GM18502 (cell line): ENCODE results near the gene ATP10A.

Experiments
- ATAC-seq: cut with Tn5 transposase; IDR thresholded peaks from one replicate; pipeline ENCODE4 v1.9.1; 2021; ENCODE audit warnings: mild to moderate bottlenecking; ENCODE audit not compliant: unreplicated experiment, poor library complexity

ATP10A gene

DNA sequence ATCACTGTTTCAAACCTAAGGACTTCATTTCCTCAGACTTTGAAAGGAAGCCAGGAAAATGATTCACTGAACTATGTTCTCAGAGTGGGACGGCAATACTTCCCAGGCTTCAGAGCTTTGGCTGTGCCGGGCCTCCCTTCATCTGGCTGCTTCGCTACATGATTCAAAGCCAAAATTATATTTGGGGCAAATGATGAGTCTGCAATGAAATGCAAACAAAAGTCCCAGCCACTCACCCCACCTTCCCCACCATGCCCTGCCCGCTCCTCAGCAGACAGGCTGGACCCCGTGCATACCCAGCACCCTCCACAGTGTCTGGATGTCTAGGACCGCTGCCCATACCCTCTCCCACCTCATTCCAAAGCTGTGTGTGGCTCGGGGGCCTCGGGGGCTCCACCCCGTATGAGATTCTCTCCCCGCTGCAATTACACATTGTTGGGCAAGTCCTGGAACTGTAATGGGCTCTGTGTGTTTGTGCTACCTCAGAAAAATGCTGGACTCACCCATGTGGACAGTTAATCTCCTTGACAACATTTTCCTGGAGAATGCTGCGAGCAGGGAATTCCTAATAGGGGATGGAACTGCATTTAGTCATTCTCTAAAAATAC lies 32.2 kb downstream of the ATP10A start:
- no peak for ATAC-seq

DNA sequence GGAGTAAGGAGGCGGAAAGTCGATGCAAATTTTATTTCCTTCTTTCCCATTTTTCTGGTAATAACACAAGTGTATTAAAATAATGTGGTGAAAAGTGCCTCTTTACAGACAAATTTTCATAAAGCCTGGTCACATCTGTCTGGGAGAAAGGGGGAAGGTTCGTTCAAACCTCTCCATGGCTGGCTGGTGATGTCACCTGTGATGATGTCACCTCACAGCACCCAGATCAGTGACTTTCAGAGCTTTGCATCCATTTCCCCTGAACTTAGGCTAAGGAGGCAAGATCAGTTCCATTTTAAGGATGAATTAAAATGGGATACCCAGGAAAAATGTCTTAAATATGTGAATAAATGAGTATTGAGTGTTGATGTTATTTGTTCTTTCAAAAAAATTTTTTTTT lies 34.1 kb downstream of the ATP10A start:
- no peak for ATAC-seq

DNA sequence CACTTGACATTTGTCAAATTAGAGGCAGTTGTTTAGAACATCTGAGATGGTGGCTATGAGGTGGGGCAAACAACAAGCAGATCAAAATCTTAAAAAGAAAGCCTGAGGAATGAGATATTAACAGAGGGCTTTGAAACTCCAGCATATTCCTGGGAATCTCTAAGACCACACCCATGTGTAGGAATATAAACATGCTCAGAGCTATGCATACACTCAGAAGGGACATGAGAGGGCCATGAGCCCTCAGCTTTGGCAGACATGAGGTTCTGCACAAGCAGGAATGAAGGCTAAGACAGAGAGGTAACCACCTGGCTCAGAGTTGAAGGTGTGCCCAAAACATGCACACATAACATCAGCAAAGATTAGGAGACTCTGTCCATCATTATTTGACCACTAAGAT lies 37.9 kb downstream of the ATP10A start:
- no peak for ATAC-seq

DNA sequence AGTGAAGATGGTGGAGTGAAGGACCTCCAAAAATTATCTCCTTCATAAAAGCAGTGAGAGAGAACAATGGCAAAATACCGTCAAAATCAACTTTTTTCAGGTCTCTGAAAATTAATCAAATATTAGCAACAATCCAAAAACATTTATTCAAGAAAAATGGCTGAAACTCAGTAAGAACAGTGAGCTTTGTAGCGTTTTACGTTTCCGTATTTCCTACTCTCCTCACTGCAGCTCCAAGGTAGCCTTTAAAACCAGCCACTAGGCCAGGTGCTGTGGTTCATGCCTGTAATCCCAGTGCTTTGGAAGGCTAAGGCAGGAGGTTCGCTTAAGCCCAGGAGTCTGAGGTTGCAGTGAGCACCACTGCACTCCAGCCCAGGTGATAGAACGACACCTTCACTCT lies 38.5 kb downstream of the ATP10A start:
- no peak for ATAC-seq

DNA sequence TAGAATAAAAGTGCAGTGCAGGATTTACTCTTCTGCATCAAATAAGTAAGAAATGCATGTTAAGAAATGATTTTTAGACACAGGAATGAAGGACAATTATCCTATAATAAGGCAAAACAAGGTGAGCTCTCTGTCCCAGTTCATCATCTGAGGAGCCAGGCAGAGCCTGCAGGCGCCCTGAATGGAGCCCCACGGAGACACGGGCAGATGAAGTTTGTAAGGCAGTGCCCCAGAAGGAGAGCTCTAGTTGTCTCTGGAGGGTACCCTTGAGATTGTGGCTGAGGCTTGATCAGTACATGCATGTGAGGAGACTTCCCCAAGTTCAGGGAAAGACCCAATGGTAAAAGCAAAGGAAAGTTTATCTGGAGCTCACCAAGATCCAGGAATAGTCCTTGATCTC lies 50.3 kb downstream of the ATP10A start:
- no peak for ATAC-seq

DNA sequence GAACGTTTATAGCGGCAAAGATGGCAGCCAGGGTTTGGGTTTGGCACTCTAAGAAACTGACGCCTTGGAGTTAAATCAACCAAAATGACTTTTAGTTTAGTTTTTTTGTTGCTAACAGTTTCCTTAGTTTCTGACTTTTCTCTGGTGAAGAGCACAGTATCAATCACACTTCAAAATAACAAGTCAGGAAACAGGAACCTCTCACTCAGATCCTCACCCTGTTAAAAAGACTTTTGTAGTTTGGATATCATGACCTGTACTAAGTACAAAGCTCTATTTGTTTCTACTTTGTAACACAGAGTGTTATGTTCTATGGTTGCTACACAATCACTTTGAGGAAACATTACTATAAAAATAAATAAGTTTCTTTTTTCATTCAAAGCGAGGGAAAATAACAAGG lies 51.1 kb downstream of the ATP10A start:
- ATAC-seq = no peak

DNA sequence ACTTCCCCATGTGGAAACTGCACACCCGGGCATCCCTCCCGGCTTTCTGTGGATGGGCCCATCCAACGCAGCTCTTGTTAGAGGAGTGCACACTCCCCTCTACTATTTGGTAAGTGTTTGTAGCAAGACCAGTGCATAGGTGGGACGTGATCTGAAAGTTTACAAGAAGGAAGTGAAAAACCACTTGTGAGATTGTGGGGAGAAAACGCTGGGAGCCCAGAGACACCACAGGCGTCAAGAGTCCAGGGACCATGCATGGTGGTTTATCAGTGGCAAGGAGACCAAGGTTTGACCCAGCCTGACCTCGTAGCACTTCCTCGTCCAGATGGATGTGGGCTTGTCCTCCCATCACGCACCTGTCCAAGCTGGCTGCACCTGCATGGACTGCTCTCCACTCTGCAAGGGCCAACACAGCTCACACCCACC lies 51.6 kb downstream of the ATP10A start:
- ATAC-seq = peak; percentile 96

DNA sequence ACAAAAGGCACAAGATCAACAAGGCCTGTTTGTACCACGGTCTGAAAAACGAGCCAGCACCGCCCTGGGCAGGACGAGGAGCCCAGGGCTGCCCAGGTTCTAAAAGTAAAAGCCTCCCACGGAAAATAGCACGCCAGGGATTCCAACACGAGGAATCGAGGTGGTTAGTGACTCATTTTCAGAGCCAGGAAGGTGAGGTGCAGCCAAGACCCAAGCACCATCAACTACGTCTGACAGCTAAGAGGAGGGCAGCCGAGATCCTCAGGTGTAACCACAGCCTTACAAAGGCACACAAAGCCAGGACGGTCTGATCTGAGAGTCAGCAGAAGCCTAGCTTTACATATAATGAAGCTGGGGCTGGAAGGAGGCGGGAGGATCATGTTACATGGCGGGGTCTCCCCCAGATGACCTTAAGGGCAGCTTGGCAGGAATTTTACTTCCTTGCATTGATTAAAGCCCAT lies 52.5 kb downstream of the ATP10A start:
- no peak for ATAC-seq

DNA sequence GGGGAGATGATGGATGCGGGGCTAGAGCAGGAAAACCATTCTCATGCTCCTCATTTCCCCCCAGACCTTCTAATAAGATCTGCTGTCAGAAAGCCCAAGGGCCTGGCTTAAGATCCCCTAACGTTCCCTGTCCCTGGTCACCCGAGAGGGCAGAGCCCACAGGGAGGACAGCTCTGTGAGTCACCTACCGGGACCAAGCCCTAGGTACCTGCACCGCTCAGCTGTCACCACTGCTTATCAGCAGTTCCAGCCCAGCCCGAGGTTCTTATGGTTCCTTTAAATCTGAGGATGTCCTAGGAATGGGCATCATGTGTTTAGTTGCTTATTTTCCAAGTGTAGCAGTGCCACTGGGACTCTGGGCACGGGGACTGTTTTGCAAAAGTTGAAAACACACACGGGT lies 53.0 kb downstream of the ATP10A start:
- no peak for ATAC-seq

DNA sequence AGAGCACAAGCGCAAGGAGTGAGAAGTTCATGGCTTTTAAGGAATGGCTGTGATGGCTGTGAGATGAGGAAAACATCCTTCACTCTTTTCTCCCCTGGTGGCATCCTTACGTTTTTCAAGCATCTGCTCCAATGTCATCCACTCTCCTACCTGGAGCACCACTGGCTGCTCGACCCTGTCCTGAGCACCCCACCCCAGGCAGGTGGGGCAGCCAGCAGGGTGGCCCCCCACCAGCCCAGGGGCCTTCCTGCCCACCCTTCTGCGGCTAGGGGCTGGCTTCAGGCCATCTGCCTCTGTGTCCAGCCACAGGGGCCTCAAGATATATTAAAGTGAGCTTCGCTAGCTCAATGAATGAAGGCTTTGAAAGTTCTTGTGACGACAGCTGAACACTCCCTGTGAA lies 56.1 kb downstream of the ATP10A start:
- ATAC-seq = no peak

DNA sequence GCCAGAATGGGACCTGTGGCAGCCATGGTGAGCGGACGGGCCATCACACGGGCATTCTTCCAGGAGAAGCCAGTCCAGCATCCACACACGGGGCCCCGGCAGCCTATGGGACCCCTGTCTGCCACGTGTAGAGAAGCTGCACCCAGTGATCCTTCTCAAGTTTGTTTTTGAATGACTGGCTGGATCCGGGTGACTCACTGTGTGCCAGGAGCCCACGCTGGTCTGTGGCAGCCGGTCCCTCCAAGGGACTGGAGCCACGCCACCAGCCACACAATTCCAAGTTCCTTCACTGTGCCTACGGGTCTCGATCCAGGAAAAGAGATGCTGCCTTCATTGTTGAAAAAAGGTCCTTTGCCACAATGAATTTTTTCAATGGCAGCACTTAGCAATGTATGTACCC lies 58.1 kb downstream of the ATP10A start:
- no peak for ATAC-seq

DNA sequence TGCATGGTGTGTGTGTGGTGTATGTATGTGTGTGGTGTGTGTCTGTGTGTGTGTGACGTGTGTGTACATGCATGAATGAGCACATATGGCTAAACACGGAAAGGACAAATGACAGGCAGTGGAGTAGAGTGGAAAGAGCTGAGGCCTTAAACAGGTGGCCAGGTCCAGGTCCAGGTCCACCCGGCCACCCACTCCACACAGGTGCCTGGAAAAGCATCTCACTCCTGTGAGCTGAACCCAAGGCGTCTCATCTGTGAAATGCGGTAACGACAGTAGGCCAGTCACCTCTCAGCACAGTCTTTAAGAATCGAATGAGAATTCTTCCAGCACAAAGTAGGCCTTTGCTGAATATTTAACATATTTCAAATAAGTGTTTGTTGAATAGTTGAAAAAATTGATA lies 58.7 kb downstream of the ATP10A start:
- ATAC-seq = no peak

DNA sequence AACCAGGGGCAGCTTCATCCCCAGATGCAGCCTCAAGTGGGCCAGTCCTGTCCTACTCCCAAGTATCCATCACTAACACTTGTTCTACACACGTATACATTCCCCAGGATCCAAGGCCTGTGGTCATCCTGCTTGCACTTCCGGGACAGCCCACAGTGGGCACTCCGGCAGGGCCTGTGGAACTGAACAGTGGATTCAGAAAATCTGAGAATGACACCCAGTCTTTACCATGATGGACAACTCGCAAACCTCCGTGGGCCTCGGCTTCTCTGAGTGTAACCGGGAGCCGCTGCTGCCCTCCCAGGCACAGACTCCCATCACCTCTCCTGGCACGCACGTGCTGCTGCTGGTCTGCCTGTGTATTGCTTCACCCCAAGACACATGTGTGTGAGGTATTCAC lies 59.6 kb downstream of the ATP10A start:
- ATAC-seq = no peak

DNA sequence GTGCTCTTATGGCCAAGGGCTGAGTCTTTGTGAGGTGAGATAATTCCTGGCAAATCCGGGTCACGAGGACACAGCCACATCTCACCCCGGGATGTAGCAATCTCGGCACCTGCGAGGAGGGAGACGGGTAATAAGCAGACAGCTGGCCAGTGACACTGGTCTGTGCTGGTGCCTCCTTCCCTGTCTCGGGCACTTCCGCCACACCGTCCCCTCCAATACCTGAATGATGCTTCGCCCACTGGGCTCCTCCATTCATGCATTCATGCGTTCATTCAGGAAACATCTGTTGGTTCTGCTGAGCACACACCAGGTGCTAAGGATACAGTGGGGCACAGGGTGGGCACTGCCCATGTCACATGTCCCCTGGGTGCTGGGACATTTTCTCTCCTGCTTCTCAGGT lies 60.1 kb downstream of the ATP10A start:
- ATAC-seq = no peak

DNA sequence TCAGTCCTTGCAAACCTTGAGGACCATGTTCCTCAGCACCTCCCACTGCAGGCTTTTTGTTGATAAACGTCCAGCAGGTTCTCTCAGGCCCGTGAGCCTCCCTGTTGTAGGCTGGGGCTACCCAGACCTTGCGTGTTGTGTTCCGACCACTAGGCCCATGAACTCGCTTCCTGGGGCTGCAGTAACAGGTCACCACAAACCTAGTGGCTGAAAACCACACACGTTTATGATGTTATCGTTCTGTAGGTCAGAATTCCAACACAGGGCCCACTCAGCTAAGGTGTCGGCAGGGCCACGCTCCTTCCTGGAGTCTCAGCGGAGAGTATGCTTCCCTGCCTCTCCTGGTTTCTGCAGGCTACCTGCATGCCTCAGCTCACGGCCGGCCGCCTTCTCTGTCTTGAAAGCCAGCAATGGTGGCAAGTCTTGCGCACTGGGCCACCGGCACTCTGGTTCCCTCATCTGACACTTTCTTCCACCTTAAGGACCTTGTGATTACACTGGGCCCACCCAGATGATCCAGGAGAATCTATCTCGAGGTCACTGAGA lies 60.8 kb downstream of the ATP10A start:
- no peak for ATAC-seq

DNA sequence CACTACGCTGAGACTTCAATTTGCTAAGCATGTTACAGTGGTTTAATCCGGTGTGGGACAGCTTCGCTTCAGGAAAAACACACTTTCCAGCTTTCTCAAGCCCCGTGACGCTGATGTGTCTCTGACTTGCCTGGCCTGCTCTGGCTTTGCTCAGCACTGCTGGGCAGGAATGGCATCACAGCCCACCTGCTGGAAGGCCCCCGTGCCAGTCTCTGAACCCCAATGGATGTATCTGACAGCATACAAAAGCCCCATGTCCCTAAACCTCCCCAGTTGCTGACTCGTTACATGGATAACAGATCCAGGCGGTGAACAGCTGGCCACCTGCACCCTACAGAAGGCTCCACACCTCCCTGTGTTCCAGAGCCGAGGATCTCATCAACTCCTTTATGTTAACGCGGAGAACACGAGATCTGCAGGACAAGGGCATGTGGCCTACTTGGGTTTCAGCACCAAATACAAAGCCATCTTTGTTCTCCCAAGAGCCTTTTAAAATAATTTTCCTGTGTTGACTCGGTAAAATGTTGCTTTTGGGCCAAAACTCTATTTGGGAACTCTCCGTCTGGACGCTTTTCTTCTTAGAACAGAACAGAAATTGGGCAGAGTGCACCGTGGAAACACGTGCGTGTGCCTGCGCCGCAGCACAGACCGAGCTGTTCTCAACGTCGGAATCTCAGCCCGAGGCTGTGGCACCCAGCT lies 61.4 kb downstream of the ATP10A start:
- ATAC-seq = no peak

DNA sequence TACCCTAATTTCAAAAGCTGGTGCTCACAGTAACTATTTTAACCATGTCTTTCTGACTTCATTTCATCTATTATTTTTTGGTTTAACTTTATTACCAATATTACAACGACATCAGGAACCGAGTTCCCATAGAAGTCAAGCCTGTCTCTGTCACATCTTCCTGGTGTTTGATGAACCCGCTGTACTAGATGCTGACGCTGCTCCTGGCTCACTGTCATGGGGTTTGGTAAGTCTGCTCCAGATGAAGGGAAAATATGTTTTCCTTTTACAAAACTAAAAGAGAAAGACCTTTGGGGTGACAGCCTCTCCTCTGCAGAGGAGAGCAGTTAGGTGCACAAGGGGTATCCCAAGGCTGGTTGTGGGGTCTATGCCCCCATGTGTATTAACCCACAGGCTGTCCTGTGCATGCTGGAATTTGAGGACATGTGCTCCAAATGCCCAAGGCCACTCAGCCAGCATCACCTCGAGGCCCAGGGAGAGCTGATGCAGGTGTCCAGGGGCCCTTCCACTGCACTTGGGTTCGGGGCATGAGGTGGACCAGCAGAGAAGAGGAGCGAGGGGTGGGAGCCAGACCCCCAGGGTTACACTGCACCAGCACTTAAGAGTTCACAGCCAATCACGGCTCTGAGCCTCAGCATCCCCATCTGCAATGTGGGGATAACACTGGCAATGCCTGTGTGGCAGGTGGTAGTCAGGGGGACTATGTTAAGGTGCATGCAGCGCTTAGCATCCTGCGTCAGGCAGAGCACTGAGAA lies 62.2 kb downstream of the ATP10A start:
- ATAC-seq = no peak

DNA sequence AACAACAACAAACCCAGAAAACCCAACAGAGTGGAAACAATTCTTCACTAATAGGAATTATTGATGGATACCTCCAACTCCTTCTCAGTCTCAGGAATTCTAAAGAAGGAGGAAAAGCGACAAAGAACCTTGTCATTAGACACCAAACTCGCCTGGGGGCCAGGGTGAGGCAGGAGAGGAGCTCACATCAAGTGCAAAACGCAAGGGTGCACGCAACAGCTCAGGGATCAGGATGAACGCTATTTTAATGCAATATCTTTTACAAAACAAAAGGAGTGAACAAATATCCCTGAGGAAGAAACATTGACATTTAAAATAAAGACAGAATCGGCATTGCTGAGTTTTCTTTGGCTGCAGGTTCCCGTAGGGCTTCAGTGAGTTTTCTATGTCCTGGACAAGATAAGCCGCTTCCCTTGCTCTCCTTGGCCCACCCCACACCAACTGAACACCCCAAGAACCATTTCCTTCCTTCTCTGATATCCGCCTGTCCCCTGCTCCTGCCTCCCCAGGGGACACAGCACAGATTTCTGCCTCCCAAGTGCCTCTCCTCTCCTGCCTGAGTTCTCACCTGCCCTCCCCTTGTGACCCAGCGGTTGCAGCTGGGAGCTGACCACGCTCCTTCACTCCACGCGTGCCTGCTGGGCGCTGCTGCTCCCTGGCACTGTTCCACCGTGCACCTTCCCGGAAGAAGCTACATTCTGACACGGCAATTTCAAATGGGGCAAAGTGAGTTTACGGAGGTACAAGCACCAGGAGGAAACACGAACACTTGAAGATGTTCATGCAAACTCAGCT lies 63.0 kb downstream of the ATP10A start:
- no peak for ATAC-seq

DNA sequence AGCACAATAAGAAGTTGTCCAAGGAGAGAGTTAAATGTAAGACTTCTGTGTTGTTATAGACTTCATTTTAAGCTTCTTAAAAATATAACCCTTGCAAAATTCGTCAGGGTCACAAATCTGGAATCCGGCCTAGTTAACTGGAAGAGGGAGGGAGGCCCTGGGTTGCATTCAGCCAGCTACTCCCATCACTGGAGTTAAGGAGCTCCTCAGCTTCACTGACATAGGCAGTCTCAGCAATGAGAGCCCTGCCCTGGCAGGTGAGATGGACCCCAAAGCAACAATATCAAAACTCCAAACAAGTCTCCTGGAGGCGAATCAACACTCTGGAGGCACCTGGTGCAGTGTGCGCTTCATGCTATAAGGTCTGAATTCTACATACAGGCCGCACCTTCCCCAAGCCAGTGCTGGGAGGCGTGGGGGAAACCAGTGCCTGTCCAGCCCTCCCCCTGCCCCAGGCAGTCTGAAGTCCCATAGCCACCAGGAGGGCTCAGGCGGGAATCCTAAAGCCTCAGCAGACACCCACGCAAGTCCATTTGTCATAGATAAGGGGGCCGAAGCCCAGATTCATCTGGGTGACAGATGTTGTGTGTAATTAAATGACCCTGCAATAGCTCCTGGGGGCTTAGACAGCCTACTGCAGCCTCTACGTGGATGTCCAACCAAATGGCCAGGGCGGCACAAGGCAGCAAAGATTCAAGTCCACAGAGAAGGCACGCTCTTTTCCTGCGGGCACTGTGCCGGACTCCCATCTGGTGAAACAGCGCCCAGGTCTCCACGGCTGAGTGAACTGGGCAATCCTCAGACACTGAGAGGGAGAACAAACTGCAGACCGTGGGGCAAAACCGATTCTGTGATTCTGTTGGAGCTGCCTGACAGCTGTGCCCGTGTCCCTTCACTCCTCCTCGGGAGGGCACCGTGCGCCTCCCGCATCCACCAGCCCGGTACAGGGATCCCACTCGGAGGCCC lies 64.9 kb downstream of the ATP10A start:
- no peak for ATAC-seq
